HG02870 (cell line): ENCODE measurements around the gene ZNF385B.

Experiments used
- ATAC-seq: cut with Tn5 transposase; IDR thresholded peaks from one replicate; pipeline ENCODE4 v1.9.1; 2021; ENCODE audit warnings: mild to moderate bottlenecking, moderate library complexity; ENCODE audit not compliant: unreplicated experiment

Gene ZNF385B

DNA sequence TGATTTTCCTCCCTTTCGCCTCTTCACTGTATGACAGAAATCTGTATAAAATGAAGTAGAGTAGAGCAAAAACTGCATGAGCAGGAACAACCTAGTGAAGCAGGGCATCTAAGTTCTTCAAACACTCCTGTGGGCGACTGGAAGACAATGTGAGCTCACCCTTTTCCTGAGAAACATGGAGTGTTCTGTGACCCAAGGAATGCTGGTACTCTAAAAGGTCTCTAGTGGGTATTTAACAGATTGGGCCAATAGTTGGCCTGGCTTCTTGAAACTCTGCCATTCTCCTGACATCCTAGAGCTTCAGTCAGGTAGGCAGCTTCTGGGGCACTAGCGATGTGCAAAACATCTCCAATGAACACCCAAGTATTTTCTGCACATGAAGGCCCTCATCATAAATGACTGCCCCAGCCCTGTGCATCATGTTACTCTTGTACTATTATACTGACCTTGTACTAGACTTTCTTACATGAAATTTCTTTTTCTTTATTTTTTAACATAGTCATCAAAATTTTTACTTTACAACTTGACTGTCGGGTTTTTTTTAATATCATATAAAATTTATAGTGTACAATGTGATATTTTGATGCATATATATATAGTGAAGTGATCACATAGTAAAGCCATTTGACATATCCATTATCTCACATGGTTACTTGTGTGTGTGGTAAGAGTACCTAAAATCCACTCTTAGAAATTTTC, 302.2 kb downstream of the ZNF385B start:
- no peak for ATAC-seq

GRCh38 chr2:179558010-179558934, 303.1 kb downstream of the ZNF385B start:
- no peak for ATAC-seq

- no peak for ATAC-seq
These were observed 305.0 kb downstream of the ZNF385B start for GRCh38 chr2:179556425-179556824.

- no peak for ATAC-seq
These were observed 305.6 kb downstream of the ZNF385B start for GRCh38 chr2:179555691-179556283.

GRCh38 chr2:179554639-179555386, 306.6 kb downstream of the ZNF385B start:
- no peak for ATAC-seq

- ATAC-seq = no peak
These were observed 308.0 kb downstream of the ZNF385B start for GRCh38 chr2:179553382-179553781.

DNA sequence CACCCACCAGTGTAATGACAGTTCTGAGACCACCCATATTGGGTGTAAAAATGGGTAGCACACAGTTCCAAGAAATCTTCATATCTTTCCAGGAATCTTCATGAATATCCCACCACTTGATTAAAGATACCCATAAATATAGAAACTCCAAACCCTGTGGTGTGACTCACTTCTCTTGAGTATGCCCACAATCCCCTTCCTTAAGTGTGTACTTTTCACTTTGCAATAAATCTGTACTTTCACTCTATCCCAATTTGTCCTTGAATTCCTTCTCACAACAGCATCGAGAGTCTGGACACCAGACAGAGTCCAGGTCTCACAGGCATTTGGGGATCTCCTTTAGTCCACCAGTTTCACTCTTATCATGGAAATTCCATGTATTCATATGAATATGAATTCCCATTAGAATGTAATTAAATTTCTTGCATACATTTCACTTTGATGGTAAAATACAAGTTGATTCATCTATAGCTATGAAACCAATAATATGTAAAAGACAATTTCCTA, 309.8 kb downstream of the ZNF385B start:
- no peak for ATAC-seq

- ATAC-seq = no peak
These were observed 310.6 kb downstream of the ZNF385B start for GRCh38 chr2:179550849-179551248.

DNA sequence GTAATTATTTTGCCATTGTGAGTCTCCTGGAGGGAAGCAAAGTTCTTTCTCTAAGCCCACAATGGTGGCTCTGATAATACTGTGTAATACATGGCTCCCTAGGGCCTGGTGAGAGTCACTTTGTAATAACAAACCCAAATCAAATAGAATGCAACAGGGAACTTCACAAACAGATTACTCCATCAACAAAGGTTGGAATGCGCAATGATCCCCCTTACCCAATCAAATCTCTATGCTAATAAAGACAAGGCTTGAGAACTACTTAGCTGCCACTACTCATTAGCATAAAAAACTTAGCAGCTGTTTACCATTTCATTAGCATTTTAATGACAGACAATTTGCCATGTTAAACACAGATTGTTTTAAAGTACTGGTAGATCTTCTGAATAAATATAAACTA, 311.2 kb downstream of the ZNF385B start:
- no peak for ATAC-seq

DNA sequence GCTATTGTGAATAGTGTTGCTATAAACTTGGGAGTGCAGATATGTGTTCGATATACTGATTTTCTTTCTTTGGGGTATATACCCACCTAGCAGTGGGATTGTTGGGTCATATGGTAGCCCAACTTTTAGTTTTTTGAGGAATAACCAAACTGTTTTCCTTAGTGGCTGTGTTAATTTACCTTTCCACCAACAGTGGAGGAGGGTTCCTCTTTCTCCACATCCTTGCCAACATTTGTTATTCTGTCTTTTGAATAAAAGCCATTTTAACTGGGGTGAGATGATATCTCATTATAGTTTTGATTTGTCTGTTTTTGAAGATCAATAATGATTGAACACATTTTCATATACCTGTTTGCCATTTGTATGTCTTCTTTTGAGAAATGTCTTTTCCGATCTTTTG, 314.8 kb downstream of the ZNF385B start:
- no peak for ATAC-seq

GRCh38 chr2:179545024-179545423, 316.4 kb downstream of the ZNF385B start:
- ATAC-seq = no peak

GRCh38 chr2:179543361-179543901, 318.0 kb downstream of the ZNF385B start:
- ATAC-seq = no peak

- no peak for ATAC-seq
These were observed 319.8 kb downstream of the ZNF385B start for GRCh38 chr2:179541586-179541985.

- no peak for ATAC-seq
These were observed 322.3 kb downstream of the ZNF385B start for GRCh38 chr2:179539124-179539511.

DNA sequence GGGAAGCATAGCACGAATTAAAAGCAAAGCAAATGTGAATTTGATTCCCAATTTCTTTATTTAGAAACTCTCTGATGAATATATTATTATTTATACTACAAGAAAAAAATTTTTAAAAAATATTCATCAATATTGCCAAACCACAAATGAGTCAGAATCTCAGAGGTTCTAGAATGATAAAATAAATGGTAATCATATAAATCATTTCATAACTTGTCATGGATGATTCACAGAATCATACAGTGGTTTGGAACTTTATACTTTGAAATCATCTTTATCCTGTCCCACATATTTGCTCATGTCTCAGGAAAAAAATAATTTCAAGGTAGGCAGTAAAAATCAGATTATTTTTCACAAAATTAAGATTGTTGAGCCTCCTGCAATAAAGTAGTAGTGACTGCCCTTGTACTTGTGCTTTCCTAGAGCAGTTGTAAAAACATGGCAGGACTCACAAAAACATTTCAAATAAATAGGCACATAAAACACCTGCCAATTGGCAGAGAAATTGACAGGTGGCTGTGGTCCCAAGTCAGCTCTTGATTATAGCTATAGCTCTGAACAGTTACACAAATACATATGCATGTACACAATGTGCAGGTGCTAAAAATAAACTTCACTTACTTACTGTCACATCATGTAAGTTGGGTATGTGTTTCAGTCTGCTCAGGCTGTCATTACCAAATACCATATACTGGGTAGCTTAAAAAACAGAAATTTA, 322.8 kb downstream of the ZNF385B start:
- ATAC-seq = no peak

DNA sequence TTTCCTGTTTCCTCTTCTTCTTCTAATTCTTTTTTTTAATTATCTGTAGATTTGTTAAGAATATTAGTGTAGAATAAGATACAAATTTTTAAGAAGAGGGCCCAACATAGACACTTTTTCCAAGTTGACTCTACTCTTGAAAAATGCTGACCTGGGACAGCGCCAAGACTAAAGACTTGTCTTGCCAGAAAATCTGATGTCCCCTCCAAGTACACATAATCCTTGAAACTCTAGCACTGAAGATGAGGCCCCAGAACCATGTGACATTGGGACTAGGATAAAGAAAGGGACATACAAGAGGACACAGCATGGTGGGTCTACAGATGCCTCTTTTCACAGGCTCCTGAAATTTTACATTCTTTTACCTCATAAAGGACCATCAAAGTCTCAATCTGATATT, 325.2 kb downstream of the ZNF385B start:
- ATAC-seq = no peak

DNA sequence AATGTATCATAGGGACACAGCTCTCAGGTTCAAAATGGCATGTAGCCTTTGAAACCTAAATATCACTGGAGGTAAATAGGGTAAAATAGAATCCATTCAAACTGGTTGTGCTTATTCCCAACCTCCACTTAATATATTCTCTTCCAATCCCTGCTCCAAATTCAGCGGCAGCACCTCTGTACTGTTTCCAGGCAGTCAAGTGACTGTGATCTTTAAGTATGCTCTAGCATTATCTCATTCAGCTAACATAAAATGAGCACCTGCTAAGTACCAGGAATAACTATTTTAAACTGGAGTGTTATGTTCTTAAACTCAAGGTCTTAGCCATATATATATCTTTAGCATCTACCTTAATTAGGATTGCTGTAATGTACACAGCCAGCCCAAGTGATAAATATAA, 327.5 kb downstream of the ZNF385B start:
- ATAC-seq = no peak

- no peak for ATAC-seq
These were observed 328.5 kb downstream of the ZNF385B start for GRCh38 chr2:179532863-179533278.

DNA sequence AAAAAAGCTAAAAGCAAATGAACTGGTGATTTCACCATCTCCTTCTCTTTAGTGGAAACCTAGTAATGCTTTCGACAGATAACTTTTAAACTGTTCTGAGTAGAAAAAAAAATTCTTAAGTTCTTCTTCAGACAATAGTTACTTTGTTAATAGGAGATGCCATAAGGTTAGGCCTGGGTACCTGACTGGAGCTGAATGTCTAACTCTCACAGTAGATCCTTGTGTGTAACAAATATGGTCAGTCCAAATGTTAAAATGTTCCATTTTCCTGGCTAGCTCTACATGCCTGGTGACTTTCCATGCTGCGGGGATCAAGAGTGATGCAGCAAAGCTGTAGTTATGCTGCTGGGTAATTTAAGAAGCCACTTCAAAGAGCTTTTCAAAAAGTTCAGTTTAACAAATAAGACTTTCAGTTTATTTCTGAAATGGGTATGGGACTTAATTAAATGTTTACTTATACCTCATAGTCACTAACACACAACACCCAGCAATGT, 332.8 kb downstream of the ZNF385B start:
- ATAC-seq = no peak

DNA sequence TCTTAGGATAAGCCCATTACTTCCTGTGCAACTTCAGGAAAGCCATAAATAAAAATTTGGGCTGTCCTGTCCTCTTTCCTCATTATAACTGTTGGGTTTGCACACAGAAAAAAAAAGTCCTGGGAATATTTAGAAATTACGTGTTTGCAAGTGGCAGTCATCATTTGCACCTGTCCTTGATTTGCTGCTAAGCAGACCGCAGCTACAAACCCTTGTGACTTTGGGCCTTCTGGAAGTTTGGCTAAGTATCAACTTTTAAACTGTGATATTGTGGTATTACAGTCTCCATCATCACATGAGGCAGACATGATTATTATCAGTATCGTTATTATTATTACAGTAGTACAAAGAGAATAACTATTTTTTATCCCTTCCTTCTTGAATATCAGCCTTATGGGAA, 336.1 kb downstream of the ZNF385B start:
- no peak for ATAC-seq
